Peyer's patch (tissue), 4 donors: ENCODE results near the gene GJC1.

Experiments used
- POLR2A ChIP-seq, 2 donors: fragments of 450-650 bp; IDR thresholded peaks; one replicate each; pipeline ENCODE4 v1.5.1; 2017; ENCODE audit warnings: antibody characterized with exemption in 2 of 2, mild to moderate bottlenecking in 2 of 2, moderate library complexity in 2 of 2
- TF ChIP-seq, protein P1 (sequence below), 6 experiments: fragments of 450-650 bp in 4 of 6; fragments of 200-600 bp in 2 of 6; sonication (generic) in 1 of 6; IDR thresholded peaks; one replicate each; pipeline ENCODE4 v1.5.1; 2017 to 2019; ENCODE audit warnings: antibody characterized with exemption in 6 of 6, mild to moderate bottlenecking in 3 of 6, moderate library complexity in 1 of 6

- TF ChIP-seq, protein P1, sequence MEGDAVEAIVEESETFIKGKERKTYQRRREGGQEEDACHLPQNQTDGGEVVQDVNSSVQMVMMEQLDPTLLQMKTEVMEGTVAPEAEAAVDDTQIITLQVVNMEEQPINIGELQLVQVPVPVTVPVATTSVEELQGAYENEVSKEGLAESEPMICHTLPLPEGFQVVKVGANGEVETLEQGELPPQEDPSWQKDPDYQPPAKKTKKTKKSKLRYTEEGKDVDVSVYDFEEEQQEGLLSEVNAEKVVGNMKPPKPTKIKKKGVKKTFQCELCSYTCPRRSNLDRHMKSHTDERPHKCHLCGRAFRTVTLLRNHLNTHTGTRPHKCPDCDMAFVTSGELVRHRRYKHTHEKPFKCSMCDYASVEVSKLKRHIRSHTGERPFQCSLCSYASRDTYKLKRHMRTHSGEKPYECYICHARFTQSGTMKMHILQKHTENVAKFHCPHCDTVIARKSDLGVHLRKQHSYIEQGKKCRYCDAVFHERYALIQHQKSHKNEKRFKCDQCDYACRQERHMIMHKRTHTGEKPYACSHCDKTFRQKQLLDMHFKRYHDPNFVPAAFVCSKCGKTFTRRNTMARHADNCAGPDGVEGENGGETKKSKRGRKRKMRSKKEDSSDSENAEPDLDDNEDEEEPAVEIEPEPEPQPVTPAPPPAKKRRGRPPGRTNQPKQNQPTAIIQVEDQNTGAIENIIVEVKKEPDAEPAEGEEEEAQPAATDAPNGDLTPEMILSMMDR (IDR thresholded peaks at IDR 0.05): no peak
- TF ChIP-seq POLR2A (IDR thresholded peaks at IDR 0.05): no peak
These were observed 3.8 kb downstream of the GJC1 start for GRCh38 chr17:44826123-44826790.
